HUES6 (cell line): ENCODE data around the gene HTR1A.
A peak's percentile ranks its signal among the peaks of the same experiment; 100 is the strongest.

Source experiments
- H3K27ac ChIP-seq: 2 replicates; pipeline ENCODE4 v1.7.0; 2013; ENCODE audit warnings: low read depth, mild to moderate bottlenecking, low read length, inconsistent platforms
- H3K27me3 ChIP-seq: 2 replicates; pipeline ENCODE4 v1.6.1; 2013; ENCODE audit warnings: low read length; ENCODE audit not compliant: control insufficient read depth, insufficient read depth
- H3K36me3 ChIP-seq: 2 replicates; pipeline ENCODE4 v1.6.1; 2013; ENCODE audit warnings: low read length; ENCODE audit not compliant: control insufficient read depth, insufficient read depth
- H3K4me1 ChIP-seq: 2 replicates; pipeline ENCODE4 v1.6.1; 2013; ENCODE audit warnings: low read length; ENCODE audit not compliant: control insufficient read depth, insufficient read depth
- H3K4me3 ChIP-seq: 2 replicates; pipeline ENCODE4 v1.5.1; 2013; ENCODE audit warnings: low read depth, low read length
- H3K9ac ChIP-seq: one replicate; pipeline ENCODE4 v1.6.1; 2013; ENCODE audit warnings: mild to moderate bottlenecking, low read length
- H3K9me3 ChIP-seq: 2 replicates; pipeline ENCODE4 v1.6.1; 2013; ENCODE audit warnings: low read depth, low read length; ENCODE audit not compliant: control insufficient read depth, insufficient read depth

HTR1A gene

DNA sequence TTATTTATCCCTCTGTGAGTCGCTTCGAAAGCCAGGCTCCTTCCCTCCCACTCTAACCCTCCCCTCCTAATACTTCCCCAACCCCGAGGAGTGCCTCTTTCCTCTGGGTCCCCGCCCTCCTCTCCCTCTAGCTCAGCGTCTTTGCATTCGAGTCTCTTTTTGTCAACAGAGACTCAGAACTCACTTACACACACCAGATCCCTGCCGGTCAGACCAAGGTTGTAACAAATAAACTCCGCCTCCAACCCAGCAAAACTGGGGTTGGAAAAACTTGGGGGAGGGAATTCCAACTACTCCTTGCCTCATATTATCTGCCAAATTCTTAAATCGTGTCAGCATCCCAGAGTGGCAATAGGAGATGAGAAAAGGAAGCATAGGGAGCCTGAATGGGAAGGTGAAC is at the start of gene HTR1A:
Gene HTR1A (minus strand): TSS at position 167 of the 400 bp plus-strand sequence. CDS start 726 bp downstream, outside the sequence.
- Histone ChIP-seq H3K4me3 (peak within 1 kb of the TSS; percentile 73), H3K9ac (no peak within 1 kb of the TSS), H3K36me3 (no peaks in the 10 kb centered on the region), H3K9me3 (no peaks in the 10 kb centered on the region), H3K27ac (no peak within 1 kb of the TSS), H3K27me3 (peaks cover 55% of the 10 kb centered on the region), H3K4me1 (0 out of 2 replicates have a peak, but pooled peaks cover 7% of the 10 kb centered on the region)

DNA sequence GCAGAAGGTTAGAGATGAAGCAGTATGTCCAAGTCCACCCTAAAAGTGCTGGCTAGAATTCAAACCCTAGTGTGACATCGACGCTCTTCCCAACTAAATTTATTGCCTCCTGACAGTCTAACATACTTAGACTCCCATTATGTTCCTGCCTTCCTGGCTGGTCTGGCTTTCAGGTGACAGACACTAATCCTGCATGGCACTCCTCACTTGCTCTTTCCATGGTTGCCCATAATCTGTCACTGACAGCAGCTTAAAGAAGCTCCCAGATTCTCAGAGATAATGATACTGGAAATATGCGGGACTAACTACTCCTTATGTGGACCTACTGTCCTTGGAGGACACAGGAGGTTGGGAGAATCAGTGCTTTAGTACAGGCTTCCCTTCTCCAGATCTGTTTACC is 41.7 kb upstream of the HTR1A start:
- H3K27me3 ChIP-seq: no peaks in the 10 kb centered on the region
- no peak overlapping the region for H3K4me3 ChIP-seq
- no peak overlapping the region for H3K27ac ChIP-seq
- H3K4me1 ChIP-seq: no peaks in the 10 kb centered on the region
- H3K9me3 ChIP-seq: no peaks in the 10 kb centered on the region
- no peak overlapping the region for H3K9ac ChIP-seq
- no peaks in the 10 kb centered on the region for H3K36me3 ChIP-seq

DNA sequence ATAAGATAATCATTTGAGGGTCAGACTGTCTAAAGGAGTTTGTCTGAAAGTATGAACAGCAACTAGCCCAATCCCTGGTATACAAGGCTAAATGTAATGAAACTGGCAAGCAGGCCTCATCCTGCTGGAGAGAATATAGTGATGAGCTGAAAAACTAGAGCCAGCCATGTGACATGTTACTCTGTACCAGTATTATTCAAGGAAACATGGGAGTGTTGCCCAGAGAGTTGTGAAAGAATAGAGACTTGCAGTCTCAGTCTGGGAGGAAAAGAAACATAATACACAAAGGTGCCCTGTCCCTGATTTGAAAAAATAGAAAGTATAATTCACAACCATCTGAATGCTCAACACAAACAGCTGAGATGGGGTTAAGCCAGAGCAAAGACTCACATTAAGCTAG is 37.9 kb upstream of the HTR1A start:
- Histone ChIP-seq H3K27ac (no peak overlapping the region), H3K4me3 (no peak overlapping the region), H3K36me3 (no peaks in the 10 kb centered on the region), H3K27me3 (no peaks in the 10 kb centered on the region), H3K9ac (no peak overlapping the region), H3K9me3 (no peaks in the 10 kb centered on the region), H3K4me1 (no peaks in the 10 kb centered on the region)

DNA sequence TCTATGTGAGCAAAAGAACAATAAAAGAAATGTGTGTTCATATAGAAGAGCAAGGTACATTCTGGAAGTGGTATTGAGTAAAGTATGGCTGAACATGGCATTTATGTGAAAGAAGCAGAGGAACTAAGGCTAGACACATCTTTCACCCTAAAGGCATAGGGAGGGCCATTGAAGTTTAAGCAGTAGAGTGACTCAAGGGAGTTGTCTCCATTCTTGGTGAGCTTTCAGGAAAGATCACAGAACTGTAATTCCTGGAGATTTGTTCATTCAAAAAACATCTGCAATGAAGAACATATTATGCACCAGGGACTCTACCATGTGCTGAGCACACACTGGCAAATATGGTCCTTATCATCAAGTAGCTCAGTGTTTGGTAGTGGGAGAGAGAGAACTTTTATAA is 24.8 kb upstream of the HTR1A start:
- Histone ChIP-seq H3K9me3 (no peaks in the 10 kb centered on the region), H3K4me1 (no peaks in the 10 kb centered on the region), H3K4me3 (no peak overlapping the region), H3K36me3 (no peaks in the 10 kb centered on the region), H3K27ac (no peak overlapping the region), H3K27me3 (no peaks in the 10 kb centered on the region), H3K9ac (no peak overlapping the region)

DNA sequence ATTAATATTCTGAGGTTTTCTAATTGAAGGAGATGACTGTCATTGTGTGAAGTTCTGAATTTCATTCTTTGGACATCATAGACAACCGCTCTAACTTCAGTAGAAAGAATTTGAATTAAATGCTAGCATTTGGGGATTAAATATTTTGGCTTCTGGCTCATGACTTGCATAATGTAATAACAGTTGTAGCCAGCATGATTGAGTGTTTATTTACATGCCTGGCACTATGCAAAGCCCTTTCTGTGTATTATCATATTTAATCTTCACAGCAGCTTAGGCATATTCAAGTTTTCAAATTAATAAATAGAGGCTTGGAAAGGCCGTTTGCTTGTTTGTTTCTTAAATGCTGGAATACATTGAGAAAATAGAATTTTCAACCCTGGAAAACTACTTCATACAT is 19.6 kb upstream of the HTR1A start:
- Histone ChIP-seq H3K4me3 (no peak overlapping the region), H3K27ac (no peak overlapping the region), H3K36me3 (no peaks in the 10 kb centered on the region), H3K27me3 (no peaks in the 10 kb centered on the region), H3K4me1 (no peaks in the 10 kb centered on the region), H3K9me3 (peaks cover 4% of the 10 kb centered on the region; the same call in 1 of the 2 replicates), H3K9ac (no peak overlapping the region)

DNA sequence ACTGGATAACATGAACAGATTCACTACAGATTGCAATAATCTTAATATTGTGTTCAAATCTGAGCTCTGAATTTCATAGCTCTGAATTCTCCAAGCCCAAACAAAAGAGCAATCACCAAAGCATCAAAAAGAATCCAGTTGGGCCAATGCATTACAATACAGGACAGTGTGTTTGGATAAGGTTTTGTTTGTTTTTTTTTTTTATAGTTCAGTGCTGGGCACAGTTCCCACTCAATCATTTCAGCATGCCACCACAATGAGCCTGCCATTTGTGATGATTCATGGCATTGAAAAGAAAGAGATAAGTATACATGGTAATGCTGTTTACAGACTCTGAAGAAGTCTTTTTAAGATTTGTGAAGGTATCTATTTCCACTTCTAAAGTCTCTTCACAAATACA is 1.7 kb upstream of the HTR1A start:
- Histone ChIP-seq H3K9me3 (no peaks in the 10 kb centered on the region), H3K4me1 (0 out of 2 replicates have a peak, but pooled peaks cover 7% of the 10 kb centered on the region), H3K27ac (no peak overlapping the region), H3K4me3 (no peak overlapping the region), H3K9ac (no peak overlapping the region), H3K36me3 (no peaks in the 10 kb centered on the region), H3K27me3 (peaks cover 42% of the 10 kb centered on the region)

DNA sequence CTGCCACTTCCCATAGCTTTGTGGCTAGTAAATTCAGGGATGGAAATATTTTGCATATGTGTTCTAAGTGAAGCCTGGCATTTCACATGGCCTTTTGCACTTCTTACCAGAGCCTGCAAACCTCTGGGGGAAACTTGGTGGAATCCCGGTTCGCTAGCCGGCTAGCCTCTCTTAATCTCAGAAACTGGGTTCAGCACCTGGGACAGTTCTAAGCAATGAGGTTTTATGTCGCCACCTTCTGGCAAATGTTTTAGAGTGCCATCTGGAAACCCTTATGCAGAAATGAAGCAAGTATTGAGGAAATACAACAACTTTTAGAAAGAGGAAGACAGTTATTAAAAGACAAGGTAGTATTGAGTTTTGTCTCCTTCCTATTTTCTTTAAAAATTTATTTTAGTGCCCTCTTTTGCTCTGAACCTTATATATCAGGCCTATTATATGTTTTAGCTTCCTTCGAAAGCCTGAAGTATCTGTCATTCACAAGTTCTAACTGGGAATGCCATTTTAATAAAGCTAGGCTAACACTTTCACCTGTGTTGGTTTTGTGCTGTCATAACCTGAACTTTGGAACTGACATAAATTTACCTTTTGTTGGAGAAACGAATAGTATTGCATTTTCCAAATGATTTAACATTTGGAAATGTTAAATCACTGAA is 963 bp upstream of the HTR1A start:
- peaks cover 49% of the 10 kb centered on the region for H3K27me3 ChIP-seq
- H3K27ac ChIP-seq: no peak overlapping the region
- no peak overlapping the region for H3K9ac ChIP-seq
- peak overlapping the region; percentile 73; the same call in 1 of the 2 replicates for H3K4me3 ChIP-seq
- no peaks in the 10 kb centered on the region for H3K9me3 ChIP-seq
- 0 out of 2 replicates have a peak, but pooled peaks cover 7% of the 10 kb centered on the region for H3K4me1 ChIP-seq
- no peaks in the 10 kb centered on the region for H3K36me3 ChIP-seq

DNA sequence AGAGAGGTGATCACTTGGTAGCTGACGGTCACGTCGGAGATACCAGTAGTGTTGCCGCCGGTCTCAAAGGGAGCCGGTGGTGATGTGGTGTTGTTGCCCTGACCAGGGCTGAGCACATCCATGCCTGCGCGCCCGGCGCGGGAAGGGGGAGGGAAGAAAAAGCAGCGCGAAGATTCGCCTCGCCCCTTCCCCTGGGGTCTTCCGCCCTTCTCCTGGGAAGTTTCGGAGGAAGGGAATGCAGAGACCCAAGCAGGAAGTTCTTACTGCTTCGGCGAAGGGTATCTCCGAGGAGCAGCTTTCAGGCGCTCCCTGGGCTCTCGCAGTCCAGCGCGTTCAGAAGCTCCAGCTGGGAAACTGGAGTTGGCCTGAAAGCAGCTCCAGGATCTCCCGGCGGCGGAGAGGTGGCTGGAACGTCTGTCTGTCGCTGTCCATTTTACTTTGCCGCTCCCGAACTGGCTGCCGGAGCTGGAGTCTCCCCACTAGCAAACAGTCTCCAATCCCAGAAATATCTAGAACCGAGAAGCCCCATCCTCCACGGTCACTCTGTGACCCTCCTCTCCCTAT is 565 bp downstream of the HTR1A start:
- 0 out of 2 replicates have a peak, but pooled peaks cover 7% of the 10 kb centered on the region for H3K4me1 ChIP-seq
- H3K9me3 ChIP-seq: no peaks in the 10 kb centered on the region
- peaks cover 55% of the 10 kb centered on the region for H3K27me3 ChIP-seq
- no peaks in the 10 kb centered on the region for H3K36me3 ChIP-seq
- H3K9ac ChIP-seq: no peak overlapping the region
- peak overlapping the region; percentile 73 for H3K4me3 ChIP-seq
- H3K27ac ChIP-seq: no peak overlapping the region

DNA sequence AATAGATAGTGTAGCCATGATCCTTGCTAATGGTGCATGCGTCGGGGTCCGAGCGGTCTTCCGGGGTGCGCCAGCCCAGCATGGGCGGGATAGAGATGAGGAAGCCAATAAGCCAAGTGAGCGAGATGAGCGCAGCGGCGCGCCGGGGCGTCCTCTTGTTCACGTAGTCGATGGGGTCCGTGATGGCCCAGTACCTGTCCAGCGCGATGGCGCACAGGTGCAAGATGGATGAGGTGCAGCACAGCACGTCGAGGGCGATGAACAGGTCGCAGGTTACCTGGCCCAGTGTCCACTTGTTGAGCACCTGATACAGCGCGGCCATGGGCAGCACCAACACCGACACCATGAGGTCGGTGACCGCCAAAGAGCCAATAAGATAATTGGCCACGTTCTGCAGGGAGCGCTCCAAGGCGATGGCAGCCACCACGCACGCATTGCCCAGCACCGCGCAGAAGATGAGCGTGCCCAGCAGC is 1.1 kb downstream of the HTR1A start:
- Histone ChIP-seq H3K36me3 (no peaks in the 10 kb centered on the region), H3K4me1 (0 out of 2 replicates have a peak, but pooled peaks cover 7% of the 10 kb centered on the region), H3K9ac (no peak overlapping the region), H3K9me3 (no peaks in the 10 kb centered on the region), H3K27me3 (peaks cover 55% of the 10 kb centered on the region), H3K27ac (no peak overlapping the region), H3K4me3 (peak overlapping the region; percentile 73)

DNA sequence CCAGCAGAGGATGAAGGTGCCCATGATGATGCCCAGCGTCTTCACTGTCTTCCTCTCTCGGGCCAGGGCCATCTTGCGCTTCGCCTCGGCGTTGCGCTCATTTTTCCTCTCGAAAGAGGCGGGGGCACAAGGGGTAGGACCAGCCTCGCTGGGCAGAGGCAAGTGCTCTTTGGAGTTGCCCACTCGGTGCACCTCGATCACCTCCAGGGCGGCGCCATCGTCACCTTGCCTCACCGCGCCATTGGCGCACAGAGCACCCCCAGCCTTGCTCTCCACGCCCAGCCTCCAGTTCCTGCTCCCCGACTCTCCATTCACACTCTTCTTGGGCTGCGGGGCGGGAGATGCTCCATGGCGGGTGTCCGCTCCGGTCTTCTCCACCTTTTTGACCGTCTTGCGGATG is 1.6 kb downstream of the HTR1A start:
- Histone ChIP-seq H3K9me3 (no peaks in the 10 kb centered on the region), H3K9ac (no peak overlapping the region), H3K4me1 (0 out of 2 replicates have a peak, but pooled peaks cover 7% of the 10 kb centered on the region), H3K36me3 (no peaks in the 10 kb centered on the region), H3K4me3 (peak overlapping the region; percentile 73), H3K27me3 (peaks cover 55% of the 10 kb centered on the region), H3K27ac (no peak overlapping the region)

DNA sequence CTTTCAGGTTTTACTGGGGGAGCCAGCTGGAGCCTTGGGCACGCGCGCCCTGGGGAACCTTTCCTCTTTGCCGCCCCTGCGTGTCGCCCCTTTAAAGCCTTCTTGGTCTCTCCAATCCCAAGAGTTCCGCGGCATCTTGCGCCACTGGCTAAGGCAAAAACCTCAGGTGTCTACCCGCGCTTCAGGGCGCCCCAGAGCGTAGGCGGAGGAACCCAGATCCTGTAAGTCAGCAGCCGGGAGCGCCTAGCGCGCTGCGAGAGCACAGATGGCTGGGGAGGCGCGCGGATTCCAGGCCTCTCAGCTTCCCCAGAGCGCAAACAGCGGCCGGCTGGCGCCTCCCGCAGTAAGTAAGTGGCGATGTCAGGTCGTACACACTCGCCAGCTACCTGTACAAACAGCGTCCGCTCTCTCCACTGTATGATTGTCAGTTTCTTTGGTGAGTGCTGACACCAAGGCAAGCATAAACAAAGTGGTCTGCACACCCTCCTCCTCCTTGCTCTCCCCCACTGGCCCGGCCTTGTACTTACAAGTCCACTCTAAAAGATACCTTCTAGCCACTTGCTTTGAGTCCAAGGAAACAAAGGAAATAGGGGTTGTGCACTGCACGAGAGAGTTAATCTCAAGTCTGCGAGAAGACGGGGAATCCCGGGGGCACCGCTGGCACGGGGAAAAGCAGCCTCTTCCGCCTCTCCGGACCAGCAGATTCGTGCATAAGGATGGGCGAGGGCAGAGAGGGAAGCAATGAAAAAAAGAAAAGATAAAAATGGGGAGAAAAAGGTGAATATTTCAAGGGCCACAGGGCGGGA is 2.9 kb downstream of the HTR1A start:
- Histone ChIP-seq H3K9ac (peak overlapping the region; percentile 5), H3K4me1 (0 out of 2 replicates have a peak, but pooled peaks cover 7% of the 10 kb centered on the region), H3K9me3 (no peaks in the 10 kb centered on the region), H3K27ac (no peak overlapping the region), H3K4me3 (peak overlapping the region; percentile 73), H3K36me3 (no peaks in the 10 kb centered on the region), H3K27me3 (peaks cover 55% of the 10 kb centered on the region)
